ENCODE data around the gene KLHL8. TPM values are rescaled to one million over a fixed set of nuclear protein-coding genes. Genes with fewer than 3 reads are reported as not detected.

Gene KLHL8
- total and polyA plus RNA-seq, 4 donors = 2.9 to 14.4 (median 5.1) TPM

DNA sequence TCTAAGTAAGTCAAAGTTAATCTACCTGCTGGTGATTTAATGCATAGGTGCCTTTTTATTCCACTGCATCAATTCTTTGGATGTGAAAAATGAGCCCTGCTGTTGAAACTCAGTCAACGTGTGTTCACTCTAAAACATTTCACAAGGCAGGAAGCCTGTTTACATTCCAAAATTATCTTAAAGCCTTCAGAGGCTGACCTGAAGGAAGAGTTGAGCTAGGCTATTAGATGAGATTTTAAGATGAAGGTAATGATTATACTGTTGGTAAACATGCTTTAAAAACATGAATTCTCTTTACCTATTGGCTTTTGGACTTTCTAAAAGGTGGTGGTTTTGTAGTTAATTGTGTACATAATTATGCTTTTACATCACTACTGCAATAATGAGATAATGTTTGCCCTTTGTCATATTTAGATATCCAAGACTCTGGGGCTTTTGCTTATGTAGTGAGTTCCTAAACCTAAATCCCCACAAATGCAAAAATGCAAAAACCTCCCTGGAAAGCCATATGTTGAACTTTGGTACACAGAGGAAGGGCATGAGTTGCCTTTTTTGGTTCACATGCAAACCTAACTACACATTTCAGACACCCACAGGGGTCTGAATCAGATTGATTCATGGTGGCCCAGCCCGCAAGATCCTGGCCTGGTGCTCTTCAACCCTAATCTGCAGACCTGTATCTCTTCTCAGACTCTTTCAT is 92.3 kb downstream of the KLHL8 start:
- DNase-seq (ENCODE audit: low spot score) = no peak
- Histone ChIP-seq H3K9ac (ENCODE audit: low read depth in 1 of 2, low read length in 2 of 2) (no peak overlapping the region), H3K36me3 (ENCODE audit: control insufficient read depth in 4 of 4, insufficient read depth in 3 of 4, low read depth in 1 of 4, low read length in 3 of 4) (peaks cover 9 to 71% (median 59%) of the 10 kb centered on the region in 4 donors), H3K27ac (ENCODE audit: low read depth in 1 of 2, low read length in 2 of 2) (no peak overlapping the region), H3K4me1 (ENCODE audit: control insufficient read depth in 4 of 4, insufficient read depth in 4 of 4, low read length in 3 of 4) (peaks cover 2 to 11% (median 6%) of the 10 kb centered on the region in 4 donors), H3K27me3 (ENCODE audit: control insufficient read depth in 4 of 4, insufficient read depth in 4 of 4, low read length in 3 of 4) (no peaks in the 10 kb centered on the region), H3K4me3 (ENCODE audit: low read depth in 1 of 3, low read length in 3 of 3) (no peak overlapping the region), H3K9me3 (ENCODE audit: control insufficient read depth in 4 of 4, low read length in 3 of 4) (no peaks in the 10 kb centered on the region)
- WGBS = 77% methylated on average over 2 of the region's 2 CpGs
- TF ChIP-seq ZBTB33 (IDR thresholded peaks at IDR 0.05) (no peak), JUND (IDR thresholded peaks at IDR 0.05) (no peak), HNF4G (IDR thresholded peaks at IDR 0.05) (no peak), TAF1 (conservative IDR thresholded peaks at IDR 0.05) (no peak), FOXA1 (IDR thresholded peaks at IDR 0.05) (no peak), HNF4A (conservative IDR thresholded peaks at IDR 0.05) (no peak), EGR1 (IDR thresholded peaks at IDR 0.05; ENCODE audit: low read depth in 2 of 2) (no peak), CTCF (IDR thresholded peaks at IDR 0.05; ENCODE audit: low read depth, low read length, missing input control) (no peak)
- TF ChIP-seq, protein P1, sequence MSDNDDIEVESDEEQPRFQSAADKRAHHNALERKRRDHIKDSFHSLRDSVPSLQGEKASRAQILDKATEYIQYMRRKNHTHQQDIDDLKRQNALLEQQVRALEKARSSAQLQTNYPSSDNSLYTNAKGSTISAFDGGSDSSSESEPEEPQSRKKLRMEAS (IDR thresholded peaks at IDR 0.05) = no peak

GRCh38 chr4:87126056-87126455 is 94.4 kb downstream of the KLHL8 start:
- TF ChIP-seq ZBTB33 (IDR thresholded peaks at IDR 0.05) = no peak
- TF ChIP-seq HNF4A (conservative IDR thresholded peaks at IDR 0.05) = no peak
- TF ChIP-seq GABPA (IDR thresholded peaks at IDR 0.05 in 1 of 2, conservative IDR thresholded peaks at IDR 0.05 in 1 of 2) = no peak
- TF ChIP-seq EGR1 (IDR thresholded peaks at IDR 0.05; ENCODE audit: low read depth in 2 of 2) = no peak
- TF ChIP-seq FOXA1 (IDR thresholded peaks at IDR 0.05) = no peak
- TF ChIP-seq ATF3 (IDR thresholded peaks at IDR 0.05) = no peak
- TF ChIP-seq HNF4G (IDR thresholded peaks at IDR 0.05) = no peak
- no peak for TF ChIP-seq RXRA (IDR thresholded peaks at IDR 0.05)
- TF ChIP-seq SP1 (IDR thresholded peaks at IDR 0.05) = no peak
- TF ChIP-seq RAD21 (IDR thresholded peaks at IDR 0.05) = no peak
- no peak for TF ChIP-seq REST (IDR thresholded peaks at IDR 0.05)
- no peak for TF ChIP-seq NR2F2 (IDR thresholded peaks at IDR 0.05)
- peaks cover 3 to 54% (median 40%) of the 10 kb centered on the region in 4 donors for H3K36me3 ChIP-seq (ENCODE audit: control insufficient read depth in 4 of 4, insufficient read depth in 3 of 4, low read depth in 1 of 4, low read length in 3 of 4)
- H3K4me1 ChIP-seq (ENCODE audit: control insufficient read depth in 4 of 4, insufficient read depth in 4 of 4, low read length in 3 of 4) = peaks cover 2 to 27% (median 21%) of the 10 kb centered on the region in 4 donors
- DNase-seq (ENCODE audit: low spot score) = no peak
- H3K27me3 ChIP-seq (ENCODE audit: control insufficient read depth in 4 of 4, insufficient read depth in 4 of 4, low read length in 3 of 4) = no peaks in the 10 kb centered on the region
- H3K27ac ChIP-seq (ENCODE audit: low read depth in 1 of 2, low read length in 2 of 2) = no peak overlapping the region
- no peaks in the 10 kb centered on the region for H3K9me3 ChIP-seq (ENCODE audit: control insufficient read depth in 4 of 4, low read length in 3 of 4)
- no peak overlapping the region for H3K4me3 ChIP-seq (ENCODE audit: low read depth in 1 of 3, low read length in 3 of 3)
- no peak overlapping the region for H3K9ac ChIP-seq (ENCODE audit: low read depth in 1 of 2, low read length in 2 of 2)
- 92% methylated on average over 9 of the region's 9 CpGs for WGBS
